Stimulated activated CD8-positive, alpha-beta memory T cell treated with anti-CD3 and anti-CD28 coated beads, Interleukin-7, amount 100 ng/mL, for 24 hours (primary cell): Measurements from ENCODE around the gene RPS6KC1.
"Not testable (repeated sequence)": the region's sequence is repeated elsewhere in the genome, so short reads cannot be mapped to it uniquely, and the experiment has no call there.

Source experiments
- DNase-seq: peaks from one replicate; pipeline ENCODE4 v3.0.0-alpha.2; 2020; ENCODE audit warnings: low read depth

RPS6KC1 gene

DNA sequence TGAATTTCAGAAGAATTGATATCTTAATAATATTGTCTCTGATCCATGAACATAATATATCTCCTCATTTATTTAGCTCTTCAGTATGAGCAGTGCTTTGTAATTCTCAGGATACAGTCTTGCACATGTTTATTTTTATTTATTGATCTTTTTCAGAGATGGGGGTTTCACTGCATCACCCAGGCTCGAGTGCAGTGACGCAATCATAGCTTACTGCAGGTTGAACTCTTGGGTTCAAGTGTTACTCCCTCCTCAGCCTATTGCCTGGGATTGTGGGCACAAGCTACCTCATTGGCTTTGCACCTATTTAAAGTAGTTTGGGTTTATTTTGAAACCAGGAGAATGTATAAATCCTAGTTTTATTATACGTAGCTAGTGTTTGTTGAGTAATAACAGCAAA, 4.7 kb downstream of the RPS6KC1 start:
- DNase-seq: no peak

DNA sequence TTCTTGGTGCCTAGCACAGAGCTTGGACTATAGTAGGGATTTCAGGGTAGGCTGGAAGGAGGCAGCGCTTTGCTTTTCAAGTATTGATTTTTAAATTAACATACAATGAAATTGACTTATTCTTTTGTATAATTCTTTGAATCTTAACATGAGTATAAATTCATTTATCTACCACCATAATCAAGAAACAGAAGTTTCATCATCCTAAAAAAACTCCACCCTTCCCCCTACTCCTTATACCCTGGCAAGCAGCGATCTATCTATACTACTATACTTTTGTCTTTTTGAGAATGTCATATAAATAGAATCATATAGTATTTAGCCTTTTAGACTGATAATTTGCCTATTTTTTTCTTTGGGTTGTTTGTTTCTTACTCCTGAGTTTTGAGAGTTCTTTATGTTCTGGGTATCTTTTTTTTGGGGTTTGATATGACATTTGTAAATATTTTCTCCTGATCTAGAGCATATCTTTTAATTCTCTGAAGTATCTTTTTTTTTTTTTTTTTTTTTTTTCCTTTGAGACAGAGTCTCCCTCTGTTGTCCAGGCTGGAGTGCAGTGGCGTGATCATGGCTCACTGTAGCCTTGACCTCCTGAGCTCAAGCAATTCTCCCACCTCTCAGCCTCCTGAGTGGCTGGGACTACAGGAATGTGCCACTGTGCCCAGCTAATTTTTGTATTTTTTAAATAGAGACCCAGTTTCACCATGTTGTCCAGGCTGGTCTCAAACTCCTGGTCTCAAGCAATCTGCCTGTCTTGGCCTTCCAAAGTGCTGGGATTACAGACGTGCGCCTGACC, 6.4 kb downstream of the RPS6KC1 start:
- no peak for DNase-seq

DNA sequence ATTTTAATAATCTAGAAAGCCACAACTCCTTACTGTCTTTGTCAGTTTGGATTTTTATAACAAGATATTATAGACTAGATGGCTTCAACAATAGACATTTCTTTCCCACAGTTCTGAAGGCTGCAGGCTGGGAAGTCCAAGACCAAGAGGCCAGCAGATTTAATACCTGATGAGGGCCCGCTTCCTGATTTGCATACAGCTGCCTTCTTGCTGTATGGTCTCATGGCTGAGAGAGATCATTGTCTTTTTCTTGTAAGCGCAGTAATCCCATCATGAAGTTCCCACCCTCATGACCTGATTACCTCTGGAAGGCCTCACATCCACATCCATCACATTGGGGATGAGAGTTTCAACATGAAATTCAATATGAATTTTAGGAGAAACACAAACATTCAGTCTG, 9.8 kb downstream of the RPS6KC1 start:
- no peak for DNase-seq

DNA sequence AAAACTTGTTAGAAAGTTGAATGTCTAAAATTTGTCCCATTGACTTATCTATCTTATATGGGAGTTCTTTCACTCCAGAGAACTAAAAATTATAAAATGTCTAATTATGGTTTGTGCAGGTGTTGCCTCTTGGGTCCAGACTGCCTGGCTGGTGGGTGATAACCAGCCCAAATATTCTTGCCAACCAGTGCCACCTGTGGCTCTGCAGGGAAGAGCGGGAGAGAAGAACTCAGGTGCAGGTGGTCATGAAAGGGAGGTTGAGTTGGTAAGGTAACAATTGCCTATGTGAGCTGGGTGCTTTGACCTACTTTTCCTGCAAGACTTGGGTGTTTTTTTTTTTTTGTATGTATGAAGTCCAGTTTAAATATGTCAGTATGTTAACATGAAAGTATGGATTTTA, 10.2 kb downstream of the RPS6KC1 start:
- DNase-seq: no peak

DNA sequence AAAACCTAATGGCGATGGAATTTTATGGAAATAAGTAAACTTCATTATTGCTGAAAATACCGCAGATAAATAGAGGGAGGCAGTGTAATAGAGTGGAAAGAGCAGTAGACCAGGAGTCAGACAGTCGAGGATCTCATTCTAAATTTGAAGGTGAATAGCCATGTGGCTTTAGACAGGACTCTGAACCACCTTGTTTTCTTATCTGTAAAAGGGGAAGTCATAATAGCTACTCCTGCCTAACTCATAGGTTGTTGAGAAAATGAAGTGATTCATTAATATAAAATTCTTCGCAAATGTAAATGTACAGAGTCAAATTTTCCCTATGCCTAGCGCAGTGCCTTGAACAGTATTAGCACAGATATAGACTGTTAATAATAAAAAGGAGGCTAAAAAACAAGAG, 14.8 kb downstream of the RPS6KC1 start:
- no peak for DNase-seq

DNA sequence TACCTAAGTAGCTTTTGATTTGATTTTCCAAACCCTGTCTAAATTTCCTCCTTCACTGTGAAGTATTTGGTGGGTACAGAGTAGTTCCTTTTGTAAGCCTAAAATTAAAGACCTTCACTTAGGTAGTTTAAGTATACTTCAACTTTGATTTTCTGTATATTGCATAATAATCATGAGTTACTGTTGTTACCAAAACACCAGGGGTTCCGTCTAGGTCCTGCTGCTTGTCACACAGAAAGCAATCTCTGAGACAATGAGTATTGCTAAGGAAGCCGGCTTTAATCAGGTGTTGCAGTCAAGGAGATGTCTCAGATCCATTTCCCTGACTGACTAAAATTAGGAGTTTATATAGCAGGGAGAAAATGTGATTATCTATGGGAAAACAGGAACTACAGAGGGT, 15.3 kb downstream of the RPS6KC1 start:
- no peak for DNase-seq

DNA sequence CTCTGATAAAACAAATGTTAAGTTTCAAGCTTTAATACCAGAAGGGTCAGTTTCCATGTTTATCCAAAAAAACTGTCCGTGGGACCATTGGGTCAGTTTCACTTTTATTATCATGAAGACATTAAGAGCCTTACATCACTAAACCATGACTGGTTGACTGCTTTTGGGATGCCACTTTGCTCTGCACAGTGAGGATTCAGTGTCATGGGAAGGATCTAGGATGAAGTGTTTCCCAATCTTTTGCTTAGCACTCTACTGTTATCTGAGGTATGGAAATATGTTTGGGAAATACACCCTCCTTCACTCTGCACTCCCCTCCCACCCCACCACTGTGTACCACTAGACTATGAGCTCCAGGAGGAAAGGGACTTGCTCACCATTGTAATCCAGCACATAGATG, 16.3 kb downstream of the RPS6KC1 start:
- no peak for DNase-seq

DNA sequence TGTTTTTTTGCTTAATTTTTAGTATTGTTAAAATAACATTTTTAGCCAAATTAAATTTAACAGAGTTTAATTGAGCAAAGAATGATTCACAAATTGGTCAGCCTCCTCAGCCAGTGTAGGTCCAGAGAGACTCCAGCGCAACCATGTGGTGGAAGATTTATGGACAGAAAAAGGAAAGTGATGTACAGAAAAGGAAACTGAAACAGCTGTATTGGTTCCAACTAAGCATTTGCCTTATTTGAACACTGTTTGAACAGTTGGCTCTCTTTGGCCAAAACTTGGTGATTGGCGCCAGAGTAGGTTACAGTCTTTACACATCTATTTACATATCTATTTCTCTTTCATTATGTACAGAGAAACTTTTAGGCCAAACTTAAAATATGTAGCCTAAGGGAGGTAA, 19.4 kb downstream of the RPS6KC1 start:
- DNase-seq: no peak

DNA sequence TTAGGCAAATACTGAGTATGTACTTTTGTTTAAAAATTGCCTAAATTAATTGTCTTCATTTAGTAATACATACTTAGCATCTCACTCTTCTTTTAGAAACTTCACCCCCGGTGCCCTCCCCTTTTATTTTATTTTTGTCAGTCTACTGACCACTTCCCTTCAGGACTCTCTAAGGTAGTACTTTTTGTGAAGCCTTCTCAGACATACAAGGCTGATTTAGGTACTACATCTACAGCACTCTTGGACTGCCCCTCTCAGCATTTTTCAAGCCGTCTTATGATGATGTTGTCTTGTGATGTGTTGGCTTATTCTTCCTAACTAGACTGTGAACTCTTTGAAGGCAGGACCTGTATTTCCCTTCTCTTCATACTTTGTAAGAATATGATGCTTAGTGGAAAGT, 24.7 kb downstream of the RPS6KC1 start:
- no peak for DNase-seq

DNA sequence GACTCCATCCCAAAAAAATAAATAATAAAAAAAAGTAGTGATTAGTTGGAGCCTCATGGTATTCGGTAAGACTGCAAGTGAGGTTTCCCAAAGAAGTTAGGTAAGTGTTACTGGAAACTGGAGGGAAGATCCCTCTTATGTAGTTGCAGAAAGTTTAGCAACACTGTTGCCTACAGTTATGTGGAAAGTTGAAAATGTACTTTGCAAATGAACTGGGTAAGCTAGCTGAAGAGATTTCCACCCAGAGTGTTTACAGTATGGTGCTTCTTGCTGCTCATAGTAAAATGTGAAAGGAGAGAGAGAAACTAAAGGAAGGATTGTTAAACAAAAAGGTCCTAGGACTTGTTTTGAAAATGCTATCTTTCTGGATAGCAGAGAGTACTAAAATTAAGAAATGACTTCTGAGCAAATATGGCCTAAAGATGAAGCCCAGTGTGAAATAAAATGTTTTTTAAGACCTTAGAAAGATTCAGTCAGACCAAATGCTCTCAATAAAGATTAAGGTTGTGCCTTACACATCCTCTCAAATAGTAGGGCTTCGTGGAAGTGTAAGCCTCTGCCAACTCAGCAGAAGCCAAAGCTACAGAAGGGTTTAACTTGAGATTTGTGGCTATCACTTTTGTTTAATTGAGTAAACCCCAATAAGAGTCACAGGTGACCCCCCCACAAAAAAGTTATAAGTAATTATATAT, 31.5 kb downstream of the RPS6KC1 start:
- DNase-seq: no peak

DNA sequence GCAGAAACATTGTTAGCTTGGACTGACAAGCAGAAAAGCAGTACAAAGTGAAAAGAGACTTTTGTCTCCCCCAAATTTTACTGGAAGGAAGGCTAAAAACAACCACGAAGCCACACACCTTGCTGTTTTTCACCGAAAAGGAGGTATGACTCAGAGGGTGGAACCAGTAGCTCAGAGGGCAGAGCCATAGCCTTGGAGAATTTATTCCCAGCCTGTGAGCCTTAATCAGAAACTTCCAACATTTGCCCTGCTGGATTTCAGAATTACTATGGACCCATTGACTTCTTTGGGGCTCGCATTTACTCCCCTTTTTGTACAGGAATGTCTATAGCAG, 32.0 kb downstream of the RPS6KC1 start:
- DNase-seq: no peak

DNA sequence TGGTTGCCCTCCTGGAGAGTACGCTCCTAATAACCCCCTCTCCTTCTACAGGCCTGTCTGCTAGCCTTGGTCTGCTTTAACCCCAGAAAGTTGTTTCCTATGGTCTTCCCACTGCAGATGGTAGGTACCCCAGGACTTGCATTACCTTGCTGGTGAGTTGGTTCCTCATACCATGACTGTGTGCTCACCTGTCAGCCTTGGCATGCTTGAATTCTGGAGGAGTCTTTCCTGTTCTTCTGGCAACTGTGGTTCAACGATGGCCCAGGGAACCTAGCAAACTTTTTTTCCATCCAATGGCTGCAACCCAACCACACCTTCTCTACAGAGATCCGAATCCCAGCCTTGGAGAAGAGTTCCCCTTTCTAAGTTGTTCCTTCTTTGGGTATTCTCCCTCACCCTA, 36.9 kb downstream of the RPS6KC1 start:
- no peak for DNase-seq

DNA sequence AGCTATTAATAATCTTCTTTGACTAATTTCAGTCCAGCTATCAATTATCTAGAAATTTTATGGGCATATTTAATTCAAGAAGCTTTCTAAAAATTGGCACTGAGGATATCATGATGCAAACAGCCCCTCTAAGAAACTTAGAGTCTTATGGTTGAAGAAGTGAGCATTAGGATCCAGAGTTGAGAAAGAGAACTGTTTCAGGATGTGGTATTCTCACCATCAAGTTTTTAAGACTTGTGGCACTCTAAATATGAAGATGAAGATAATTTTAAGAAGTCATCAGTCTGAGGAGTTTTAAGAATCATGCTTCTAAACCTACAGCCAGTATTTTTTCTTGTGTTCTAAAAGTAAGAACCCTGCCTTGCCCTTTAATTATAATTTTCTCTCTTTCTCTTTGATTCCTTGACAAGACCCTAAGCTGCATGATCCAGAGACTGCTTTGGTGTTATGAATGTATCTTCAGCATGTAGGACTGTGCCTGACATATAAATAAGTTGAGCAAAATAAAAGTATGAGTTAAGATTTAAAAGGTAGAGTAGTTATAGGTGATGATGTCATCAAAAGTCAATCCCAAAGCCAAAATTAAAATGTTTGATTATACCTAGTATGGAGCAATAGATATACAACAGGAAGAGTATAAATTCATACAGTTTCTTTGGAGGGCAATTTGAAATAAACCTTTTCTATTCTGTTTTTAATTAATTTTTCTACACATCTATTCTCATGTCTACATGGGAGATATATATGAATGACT, 39.1 kb downstream of the RPS6KC1 start:
- no peak for DNase-seq

DNA sequence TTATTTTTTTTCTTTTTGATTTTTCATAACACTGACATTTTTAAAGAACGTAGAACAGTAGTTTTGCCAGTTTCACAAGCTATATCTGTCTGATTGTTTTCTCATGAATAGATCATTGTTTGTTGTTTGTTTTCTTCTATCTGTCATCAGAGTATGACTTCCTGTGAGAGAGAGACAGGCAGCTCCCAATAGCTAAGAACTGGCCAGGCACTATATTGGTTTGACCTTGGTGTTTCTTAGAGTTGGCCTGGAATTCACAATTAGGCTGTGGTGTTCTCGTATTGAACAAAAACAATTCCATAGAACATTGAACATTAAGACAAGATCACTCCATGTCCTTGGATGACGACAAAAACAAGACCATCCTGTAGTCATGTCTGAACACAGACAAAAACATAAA, 43.4 kb downstream of the RPS6KC1 start:
- DNase-seq: no peak

DNA sequence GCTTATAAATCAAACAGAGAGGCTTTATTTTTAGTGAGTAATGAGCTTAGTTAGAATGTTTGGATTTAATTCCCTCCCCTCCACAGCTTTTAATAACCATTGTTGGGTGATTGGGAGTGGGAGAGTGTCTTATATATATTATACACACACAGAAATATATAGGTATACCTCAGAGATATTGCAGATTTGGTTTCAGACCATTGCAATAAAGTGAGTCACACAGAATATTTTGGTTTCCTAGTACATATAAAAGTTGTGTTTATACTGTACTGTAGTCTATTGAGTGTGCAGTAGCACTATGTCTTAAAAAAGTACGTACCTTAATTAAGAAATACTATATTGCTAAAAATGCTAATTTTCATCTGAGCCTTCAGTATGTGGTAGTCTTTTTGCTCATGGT, 44.4 kb downstream of the RPS6KC1 start:
- no peak for DNase-seq

DNA sequence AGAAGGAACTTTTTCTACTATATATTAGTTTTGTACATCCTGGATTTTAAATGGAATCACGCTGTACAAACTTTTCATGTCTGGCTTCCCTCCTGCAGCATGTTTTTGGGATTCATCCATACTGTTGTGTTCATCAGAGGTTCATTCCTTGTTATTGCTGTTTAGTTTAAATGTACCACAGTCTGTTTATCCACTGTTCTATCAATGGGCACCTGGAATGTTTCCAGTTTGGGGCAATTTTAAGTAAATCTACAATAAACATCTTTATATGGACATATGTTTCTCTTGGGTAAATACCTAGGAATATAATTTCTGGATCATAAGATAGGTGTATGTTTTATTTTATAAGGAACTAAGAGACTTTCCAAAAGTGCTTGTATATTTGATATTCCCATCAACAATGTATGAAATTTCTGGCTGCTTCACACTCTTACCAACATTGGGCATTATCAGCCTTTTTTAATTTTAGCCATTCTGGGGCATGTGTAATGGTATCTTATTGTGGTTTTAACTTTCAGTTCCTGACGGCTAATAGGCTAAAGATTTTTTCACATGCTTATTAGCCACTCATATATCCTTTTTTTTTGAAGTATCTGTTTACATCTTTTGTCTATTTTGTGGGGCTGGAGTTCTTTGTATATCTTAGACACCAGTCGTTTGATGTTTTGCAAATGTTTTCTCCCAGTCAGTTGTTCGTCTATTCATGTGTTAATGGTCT, 48.8 kb downstream of the RPS6KC1 start:
- DNase-seq: no peak

DNA sequence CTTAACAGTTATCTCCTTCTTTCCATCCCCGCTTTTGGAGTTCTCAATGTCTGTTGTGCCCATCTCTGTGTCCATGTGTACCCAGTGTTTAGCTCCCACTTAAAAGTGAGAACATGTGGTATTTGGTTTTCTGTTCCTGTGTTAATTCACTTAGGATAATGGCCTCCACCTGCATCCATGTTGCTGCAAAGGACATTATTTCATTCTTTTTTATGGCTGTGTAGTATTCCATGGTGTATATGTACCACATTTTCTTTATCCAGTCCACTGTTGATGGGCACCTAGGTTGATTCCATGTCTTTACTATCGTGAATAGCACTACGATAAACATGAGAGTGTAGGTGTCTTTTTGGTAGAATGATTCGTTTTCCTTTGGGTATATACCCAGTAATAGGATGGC, 49.5 kb downstream of the RPS6KC1 start:
- not testable (repeated sequence) for DNase-seq

DNA sequence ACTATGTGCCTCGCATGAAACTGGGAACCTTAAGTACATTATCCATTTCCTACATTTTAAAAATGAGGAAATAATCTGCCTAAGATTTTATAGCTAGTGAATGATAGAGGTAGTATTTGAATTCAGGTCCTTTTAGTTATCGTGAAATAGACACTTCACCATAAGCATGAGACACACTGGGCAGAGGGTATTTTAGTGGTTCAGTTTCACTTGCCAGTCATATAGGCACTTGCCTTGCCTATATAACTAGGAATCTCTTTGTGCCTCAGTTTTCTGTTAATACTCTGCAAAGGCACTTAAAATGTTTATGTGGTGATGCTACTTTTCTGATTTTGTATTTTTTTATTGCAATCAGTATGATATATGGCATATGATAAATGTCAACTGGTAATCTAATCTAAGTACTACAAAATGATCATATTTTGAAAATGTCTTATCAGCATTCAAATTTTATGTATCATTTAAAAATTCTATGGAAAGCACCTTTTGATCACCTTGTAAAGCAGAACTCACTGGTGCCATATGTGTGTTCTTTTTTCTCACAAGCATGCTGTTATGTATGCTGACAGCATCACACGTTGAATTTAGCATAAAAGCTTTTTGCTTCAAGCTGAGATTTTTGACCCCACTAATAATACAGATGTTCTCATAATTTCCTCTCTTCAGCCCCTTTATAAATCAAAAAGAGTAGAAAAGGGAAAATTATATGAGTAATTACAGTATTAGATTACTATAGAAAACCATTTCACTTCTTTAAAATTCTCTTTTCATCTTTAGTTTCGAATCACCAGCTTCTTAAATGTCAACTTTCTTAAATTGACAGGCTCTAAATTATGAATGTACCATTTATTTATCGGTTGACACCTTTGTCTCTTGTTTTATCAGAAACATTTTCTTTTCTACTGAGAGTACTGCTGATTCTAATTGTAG, 52.6 kb downstream of the RPS6KC1 start:
- DNase-seq: no peak

DNA sequence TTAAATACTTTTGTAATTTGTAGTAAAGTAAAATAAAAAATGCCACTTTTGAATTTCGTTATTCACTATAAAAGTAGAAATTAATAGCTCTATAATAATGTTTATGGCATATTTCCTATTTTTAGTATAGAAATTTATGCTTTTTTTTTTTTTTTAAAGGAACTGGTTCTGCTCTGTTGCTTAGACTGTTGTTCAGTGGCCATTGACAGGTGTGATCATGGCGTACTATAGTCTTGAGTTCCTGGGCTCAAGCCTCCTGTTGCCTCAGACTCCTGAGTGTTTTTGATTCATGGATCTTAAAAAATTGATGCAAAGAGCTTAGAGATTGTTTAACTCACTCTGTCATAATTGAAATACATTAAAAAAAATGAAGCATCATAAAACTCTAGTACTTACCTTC, 53.6 kb downstream of the RPS6KC1 start:
- no peak for DNase-seq

DNA sequence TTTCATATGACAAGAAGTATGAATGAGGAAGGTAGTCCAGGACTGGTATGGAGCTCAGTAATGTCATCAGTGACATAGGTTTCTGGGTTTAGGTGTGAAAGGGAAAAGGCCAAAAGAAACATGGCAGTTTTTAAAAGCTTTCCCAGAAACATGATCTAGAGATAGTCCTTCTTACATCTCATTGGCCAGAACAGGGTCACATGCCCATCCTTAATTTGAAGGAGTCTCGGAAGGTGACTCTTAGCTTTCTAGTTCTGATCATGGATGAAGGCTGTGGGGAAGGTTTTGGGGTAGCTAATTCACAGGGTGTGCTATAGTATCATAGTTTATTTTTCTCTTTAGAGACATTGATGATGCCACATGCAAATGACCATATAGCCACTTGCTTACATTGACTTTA, 55.3 kb downstream of the RPS6KC1 start:
- DNase-seq: no peak

DNA sequence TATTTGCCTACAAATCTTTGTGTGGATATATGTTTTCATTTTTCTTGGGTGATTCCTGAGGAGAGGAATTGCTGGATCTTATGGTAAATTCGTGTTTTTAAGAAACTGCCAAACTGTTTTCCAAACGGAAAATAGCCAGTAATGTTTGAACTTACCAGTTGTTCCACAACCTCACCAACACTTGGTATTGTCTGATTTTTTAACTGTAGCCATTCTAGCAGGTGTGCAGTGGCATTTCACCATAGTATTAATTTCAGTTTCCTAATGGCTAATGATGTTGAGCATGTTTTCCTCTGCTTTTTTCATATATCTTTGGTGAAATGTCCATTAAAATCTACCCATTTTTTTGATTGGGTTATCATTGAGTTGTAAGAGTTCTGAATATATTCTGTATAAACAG, 56.6 kb downstream of the RPS6KC1 start:
- DNase-seq: no peak
